ENCODE results near the gene MKS1.

- TF ChIP-seq, protein P1, sequence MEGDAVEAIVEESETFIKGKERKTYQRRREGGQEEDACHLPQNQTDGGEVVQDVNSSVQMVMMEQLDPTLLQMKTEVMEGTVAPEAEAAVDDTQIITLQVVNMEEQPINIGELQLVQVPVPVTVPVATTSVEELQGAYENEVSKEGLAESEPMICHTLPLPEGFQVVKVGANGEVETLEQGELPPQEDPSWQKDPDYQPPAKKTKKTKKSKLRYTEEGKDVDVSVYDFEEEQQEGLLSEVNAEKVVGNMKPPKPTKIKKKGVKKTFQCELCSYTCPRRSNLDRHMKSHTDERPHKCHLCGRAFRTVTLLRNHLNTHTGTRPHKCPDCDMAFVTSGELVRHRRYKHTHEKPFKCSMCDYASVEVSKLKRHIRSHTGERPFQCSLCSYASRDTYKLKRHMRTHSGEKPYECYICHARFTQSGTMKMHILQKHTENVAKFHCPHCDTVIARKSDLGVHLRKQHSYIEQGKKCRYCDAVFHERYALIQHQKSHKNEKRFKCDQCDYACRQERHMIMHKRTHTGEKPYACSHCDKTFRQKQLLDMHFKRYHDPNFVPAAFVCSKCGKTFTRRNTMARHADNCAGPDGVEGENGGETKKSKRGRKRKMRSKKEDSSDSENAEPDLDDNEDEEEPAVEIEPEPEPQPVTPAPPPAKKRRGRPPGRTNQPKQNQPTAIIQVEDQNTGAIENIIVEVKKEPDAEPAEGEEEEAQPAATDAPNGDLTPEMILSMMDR (IDR thresholded peaks at IDR 0.05): no peak
- TF ChIP-seq POLR2AphosphoS5 (IDR thresholded peaks at IDR 0.05): no peak
- no peak for TF ChIP-seq POLR2A (IDR thresholded peaks at IDR 0.05)
- no peak for TF ChIP-seq EP300 (IDR thresholded peaks at IDR 0.05)
These were observed 23.2 kb upstream of the MKS1 start for GRCh38 chr17:58242171-58242784.

Data from upper lobe of left lung (tissue), 4 donors.